A673 (cell line): ENCODE results near the gene FARP1. TPM values are rescaled to one million over a fixed set of nuclear protein-coding genes. Genes with fewer than 3 reads are reported as not detected.

Experiments
- BruUV-seq: library from RNA; stranded (reverse); fragments of 400-500 nt; replicated peaks from 2 replicates; lab custom pipeline; 2021; lab: Mats Ljungman, UMichigan
- CTCF ChIA-PET: fragments of 300-600 bp; sonication (Branson Sonifier 250); formaldehyde crosslinking; loops from one replicate; lab custom pipeline; 2022; ENCODE audit warnings: antibody characterized with exemption; lab: Charles Lee
- POLR2A ChIA-PET: fragments of 300-600 bp; sonication (Branson Sonifier 250); formaldehyde crosslinking; loops from one replicate; lab custom pipeline; 2022; ENCODE audit warnings: antibody characterized with exemption; ENCODE audit not compliant: low non-redundant PET; lab: Charles Lee
- DNase-seq: peaks from one replicate; pipeline ENCODE4 v3.0.0-alpha.2; 2015; ENCODE audit warnings: low spot score
- H3K27ac ChIP-seq: fragments of 200-600 bp; sonication (generic); 2 replicates; pipeline ENCODE4 v1.5.1; 2016; ENCODE audit warnings: mixed run types, low read depth, mild to moderate bottlenecking, mixed read lengths, antibody characterized with exemption, low read length; ENCODE audit not compliant: poor library complexity, severe bottlenecking
- H3K27me3 ChIP-seq: fragments of 200-600 bp; sonication (generic); replicated peaks from 2 replicates; pipeline ENCODE4 v1.6.1; 2017; ENCODE audit warnings: mixed run types, low read depth, mild to moderate bottlenecking, mixed read lengths, antibody characterized with exemption, low read length; ENCODE audit not compliant: insufficient read depth, poor library complexity
- H3K36me3 ChIP-seq: fragments of 200-600 bp; sonication (generic); 2 replicates; pipeline ENCODE4 v1.6.1; 2016; ENCODE audit warnings: mixed run types, mild to moderate bottlenecking, mixed read lengths, antibody characterized with exemption, low read length; ENCODE audit not compliant: insufficient read depth, poor library complexity, severe bottlenecking
- H3K4me1 ChIP-seq: fragments of 200-600 bp; sonication (generic); 2 replicates; pipeline ENCODE4 v1.6.1; 2017; ENCODE audit warnings: mixed run types, mild to moderate bottlenecking, mixed read lengths, antibody characterized with exemption, low read length; ENCODE audit not compliant: insufficient read depth, poor library complexity, severe bottlenecking
- H3K4me3 ChIP-seq: fragments of 200-600 bp; sonication (generic); 2 replicates; pipeline ENCODE4 v1.5.1; 2016; ENCODE audit warnings: low read depth, mixed run types, mild to moderate bottlenecking, mixed read lengths, low read length; ENCODE audit not compliant: poor library complexity, severe bottlenecking
- H3K9me3 ChIP-seq: fragments of 200-600 bp; sonication (generic); 2 replicates; pipeline ENCODE4 v1.6.1; 2016; ENCODE audit warnings: mixed run types, low read depth, mild to moderate bottlenecking, mixed read lengths, antibody characterized with exemption, low read length; ENCODE audit not compliant: poor library complexity, severe bottlenecking
- EZH2 ChIP-seq: fragments of 200-600 bp; sonication (generic); IDR thresholded peaks from 2 replicates; pipeline ENCODE4 v1.6.1; 2017; ENCODE audit warnings: borderline replicate concordance, low read depth, mild to moderate bottlenecking, mixed read lengths, antibody characterized with exemption, low read length; ENCODE audit not compliant: poor library complexity, severe bottlenecking
- intact Hi-C: fragments of 100-400 bp; cut with micrococcal nuclease; formaldehyde crosslinking; loops from one replicate; pipeline ENCODE4 v1.10.0; 2022; ENCODE audit not compliant: unreplicated experiment
- total RNA-seq: library from RNA; stranded (reverse); gene quantifications from 2 replicates; pipeline ENCODE4 v1.2.3, GENCODE V29; 2021
- TF ChIP-seq, protein P1 (sequence below): fragments of 300-800, 200-600 bp; sonication (generic); conservative IDR thresholded peaks from 2 replicates; pipeline ENCODE4 v1.5.1; 2017; ENCODE audit warnings: low read depth, mild to moderate bottlenecking, antibody characterized with exemption, low read length, moderate library complexity, mixed read lengths

FARP1 gene
- total RNA-seq, 1 experiment from 2014 or later: 177 TPM

GRCh38 chr13:98222081-98222554 is 79.2 kb downstream of the FARP1 start:
- Histone ChIP-seq H3K27me3 (no peaks in the 10 kb centered on the region), H3K9me3 (no peaks in the 10 kb centered on the region), H3K4me3 (no peak overlapping the region), H3K4me1 (peaks cover 43% of the 10 kb centered on the region), H3K27ac (no peak overlapping the region), H3K36me3 (no peaks in the 10 kb centered on the region)
- POLR2A ChIA-PET: no interaction called here
- no peak for DNase-seq
- CTCF ChIA-PET: no interaction called here
- intact Hi-C loops: no loop called here
- no peak for TF ChIP-seq EZH2
- TF ChIP-seq, protein P1, sequence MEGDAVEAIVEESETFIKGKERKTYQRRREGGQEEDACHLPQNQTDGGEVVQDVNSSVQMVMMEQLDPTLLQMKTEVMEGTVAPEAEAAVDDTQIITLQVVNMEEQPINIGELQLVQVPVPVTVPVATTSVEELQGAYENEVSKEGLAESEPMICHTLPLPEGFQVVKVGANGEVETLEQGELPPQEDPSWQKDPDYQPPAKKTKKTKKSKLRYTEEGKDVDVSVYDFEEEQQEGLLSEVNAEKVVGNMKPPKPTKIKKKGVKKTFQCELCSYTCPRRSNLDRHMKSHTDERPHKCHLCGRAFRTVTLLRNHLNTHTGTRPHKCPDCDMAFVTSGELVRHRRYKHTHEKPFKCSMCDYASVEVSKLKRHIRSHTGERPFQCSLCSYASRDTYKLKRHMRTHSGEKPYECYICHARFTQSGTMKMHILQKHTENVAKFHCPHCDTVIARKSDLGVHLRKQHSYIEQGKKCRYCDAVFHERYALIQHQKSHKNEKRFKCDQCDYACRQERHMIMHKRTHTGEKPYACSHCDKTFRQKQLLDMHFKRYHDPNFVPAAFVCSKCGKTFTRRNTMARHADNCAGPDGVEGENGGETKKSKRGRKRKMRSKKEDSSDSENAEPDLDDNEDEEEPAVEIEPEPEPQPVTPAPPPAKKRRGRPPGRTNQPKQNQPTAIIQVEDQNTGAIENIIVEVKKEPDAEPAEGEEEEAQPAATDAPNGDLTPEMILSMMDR: no peak
- BruUV-seq: no TSS peak

DNA sequence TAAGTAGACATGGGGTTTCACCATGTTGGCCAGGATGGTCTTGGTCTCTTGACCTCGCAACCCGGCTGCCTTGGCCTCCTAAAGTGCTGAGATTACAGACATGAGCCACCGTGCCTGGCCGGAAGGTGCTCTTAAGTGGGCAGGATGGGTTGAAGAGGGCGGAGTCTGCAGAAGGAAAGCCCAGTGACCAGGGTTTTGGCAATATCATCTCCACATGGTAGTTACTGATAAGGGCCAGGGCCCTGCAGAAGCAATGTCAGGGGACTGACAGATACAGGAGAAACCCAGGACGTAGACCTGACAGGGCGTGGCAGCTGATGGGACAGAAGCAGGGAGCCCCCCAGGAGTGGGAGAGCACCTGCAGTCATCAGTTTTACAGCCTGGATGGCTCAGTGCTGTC is 79.9 kb downstream of the FARP1 start:
- CTCF ChIA-PET: no interaction called here
- Histone ChIP-seq H3K9me3 (no peaks in the 10 kb centered on the region), H3K27ac (no peak overlapping the region), H3K36me3 (no peaks in the 10 kb centered on the region), H3K27me3 (no peaks in the 10 kb centered on the region), H3K4me1 (peaks cover 36% of the 10 kb centered on the region), H3K4me3 (no peak overlapping the region)
- intact Hi-C loops: no loop called here
- TF ChIP-seq, protein P1: no peak
- no peak for TF ChIP-seq EZH2
- BruUV-seq: no TSS peak
- no peak for DNase-seq
- POLR2A ChIA-PET: no interaction called here

DNA sequence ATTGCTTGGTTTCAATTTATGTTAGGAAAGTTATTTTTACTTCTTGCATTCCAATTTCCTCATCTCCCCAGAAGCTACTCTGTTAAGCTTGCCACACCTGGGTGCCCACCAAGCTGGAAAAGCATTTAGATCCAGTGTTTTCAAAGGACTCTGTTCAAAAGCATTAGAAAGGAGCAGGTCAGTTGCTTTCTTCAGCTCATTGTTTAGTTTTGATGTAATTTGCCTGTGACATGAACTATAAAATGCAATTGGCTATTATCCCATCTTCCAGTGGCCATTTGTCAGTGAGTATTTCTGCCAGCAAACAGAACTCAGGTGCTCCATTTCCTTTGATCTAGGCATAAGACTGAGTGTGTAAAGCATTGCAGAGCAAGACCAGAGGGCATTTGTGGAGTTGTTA is 80.8 kb downstream of the FARP1 start:
- Histone ChIP-seq H3K36me3 (no peaks in the 10 kb centered on the region), H3K9me3 (no peaks in the 10 kb centered on the region), H3K4me1 (peaks cover 27% of the 10 kb centered on the region), H3K27ac (no peak overlapping the region), H3K27me3 (no peaks in the 10 kb centered on the region), H3K4me3 (no peak overlapping the region)
- DNase-seq: no peak
- POLR2A ChIA-PET: no interaction called here
- intact Hi-C loops: no loop called here
- TF ChIP-seq, protein P1: no peak
- TF ChIP-seq EZH2: no peak
- no TSS peak for BruUV-seq
- CTCF ChIA-PET: no interaction called here
